Measurements from ENCODE around the gene DPF1. TPM values are rescaled to one million over a fixed set of nuclear protein-coding genes. Genes with fewer than 3 reads are reported as not detected.

DPF1 gene
- total and polyA plus RNA-seq, 2 experiments from 2014 or later, result 1.2 to 2.7 TPM

- Histone ChIP-seq H3K4me3 (peak overlapping the region; percentile 71), H4K20me1 (ENCODE audit: insufficient read depth, poor library complexity, severe bottlenecking) (no peaks in the 10 kb centered on the region), H2AFZ (peak overlapping the region; percentile 75), H3K9me2 (replicated peaks; ENCODE audit: insufficient read depth) (no peaks in the 10 kb centered on the region), H3K27me3 (peaks cover 18% of the 10 kb centered on the region), H3K79me2 (no peaks in the 10 kb centered on the region), H3K4me1 (ENCODE audit: insufficient read depth) (peaks cover 5% of the 10 kb centered on the region), H3K9me3 (ENCODE audit: low read depth) (no peaks in the 10 kb centered on the region), H3K4me2 (peak overlapping the region; percentile 97), H3K27ac (no peak overlapping the region), H3K36me3 (replicated peaks; ENCODE audit: insufficient read depth, low read depth) (no peaks in the 10 kb centered on the region)
- DNase-seq (ENCODE audit: low spot score), result no peak
- WGBS (ENCODE audit: low lambda C conversion rate, missing lambda C conversion rate), result 20% methylated on average over 8 of the region's 13 CpGs
- TF ChIP-seq EZH2phosphoT487 (IDR thresholded peaks at IDR 0.05; ENCODE audit: low read depth, severe bottlenecking, unreplicated experiment) (no peak), EZH2 (IDR thresholded peaks at IDR 0.05; ENCODE audit: borderline replicate concordance) (no peak), CTCF (IDR thresholded peaks at IDR 0.05; ENCODE audit: poor library complexity) (no peak)
These were observed 407 bp downstream of the DPF1 start for GRCh38 chr19:38223617-38224013.

- peak overlapping the region; percentile 97 for H3K4me2 ChIP-seq
- no peaks in the 10 kb centered on the region for H4K20me1 ChIP-seq (ENCODE audit: insufficient read depth, poor library complexity, severe bottlenecking)
- H3K9me3 ChIP-seq (ENCODE audit: low read depth), result no peaks in the 10 kb centered on the region
- WGBS (ENCODE audit: low lambda C conversion rate, missing lambda C conversion rate), result 94% methylated on average over 3 of the region's 3 CpGs
- H3K27me3 ChIP-seq, result peaks cover 16% of the 10 kb centered on the region
- TF ChIP-seq CTCF (IDR thresholded peaks at IDR 0.05; ENCODE audit: poor library complexity) (no peak), EZH2phosphoT487 (IDR thresholded peaks at IDR 0.05; ENCODE audit: low read depth, severe bottlenecking, unreplicated experiment) (no peak), EZH2 (IDR thresholded peaks at IDR 0.05; ENCODE audit: borderline replicate concordance) (no peak)
- no peaks in the 10 kb centered on the region for H3K36me3 ChIP-seq (replicated peaks; ENCODE audit: insufficient read depth, low read depth)
- H3K4me1 ChIP-seq (ENCODE audit: insufficient read depth), result peaks cover under 1% of the 10 kb centered on the region
- H3K27ac ChIP-seq, result no peak overlapping the region
- DNase-seq (ENCODE audit: low spot score), result no peak
- H3K79me2 ChIP-seq, result no peaks in the 10 kb centered on the region
- no peak overlapping the region for H2AFZ ChIP-seq
- no peak overlapping the region for H3K4me3 ChIP-seq
- H3K9me2 ChIP-seq (replicated peaks; ENCODE audit: insufficient read depth), result no peaks in the 10 kb centered on the region
These were observed 901 bp downstream of the DPF1 start for GRCh38 chr19:38223119-38223523.

GRCh38 chr19:38221919-38222830 lies 1.8 kb downstream of the DPF1 start:
- no peaks in the 10 kb centered on the region for H3K9me3 ChIP-seq (ENCODE audit: low read depth)
- H3K79me2 ChIP-seq, result no peaks in the 10 kb centered on the region
- 83% methylated on average over 31 of the region's 64 CpGs for WGBS (ENCODE audit: low lambda C conversion rate, missing lambda C conversion rate)
- TF ChIP-seq EZH2phosphoT487 (IDR thresholded peaks at IDR 0.05; ENCODE audit: low read depth, severe bottlenecking, unreplicated experiment) (no peak), CTCF (IDR thresholded peaks at IDR 0.05; ENCODE audit: poor library complexity) (no peak), EZH2 (IDR thresholded peaks at IDR 0.05; ENCODE audit: borderline replicate concordance) (no peak)
- no peaks in the 10 kb centered on the region for H3K9me2 ChIP-seq (replicated peaks; ENCODE audit: insufficient read depth)
- no peaks in the 10 kb centered on the region for H3K36me3 ChIP-seq (replicated peaks; ENCODE audit: insufficient read depth, low read depth)
- H2AFZ ChIP-seq, result no peak overlapping the region
- no peaks in the 10 kb centered on the region for H3K4me1 ChIP-seq (ENCODE audit: insufficient read depth)
- no peak overlapping the region for H3K27ac ChIP-seq
- no peaks in the 10 kb centered on the region for H4K20me1 ChIP-seq (ENCODE audit: insufficient read depth, poor library complexity, severe bottlenecking)
- no peak overlapping the region for H3K4me3 ChIP-seq
- H3K27me3 ChIP-seq, result peaks cover 8% of the 10 kb centered on the region
- H3K4me2 ChIP-seq, result no peak overlapping the region
- DNase-seq (ENCODE audit: low spot score), result no peak
